Inflammatory macrophage treated with lipopolysaccharide for 4 hours (primary cell): ENCODE results near the gene LMF1.

Experiments used
- DNase-seq: peaks from one replicate; pipeline ENCODE4 v3.0.0-alpha.2; 2020

Gene LMF1

DNA sequence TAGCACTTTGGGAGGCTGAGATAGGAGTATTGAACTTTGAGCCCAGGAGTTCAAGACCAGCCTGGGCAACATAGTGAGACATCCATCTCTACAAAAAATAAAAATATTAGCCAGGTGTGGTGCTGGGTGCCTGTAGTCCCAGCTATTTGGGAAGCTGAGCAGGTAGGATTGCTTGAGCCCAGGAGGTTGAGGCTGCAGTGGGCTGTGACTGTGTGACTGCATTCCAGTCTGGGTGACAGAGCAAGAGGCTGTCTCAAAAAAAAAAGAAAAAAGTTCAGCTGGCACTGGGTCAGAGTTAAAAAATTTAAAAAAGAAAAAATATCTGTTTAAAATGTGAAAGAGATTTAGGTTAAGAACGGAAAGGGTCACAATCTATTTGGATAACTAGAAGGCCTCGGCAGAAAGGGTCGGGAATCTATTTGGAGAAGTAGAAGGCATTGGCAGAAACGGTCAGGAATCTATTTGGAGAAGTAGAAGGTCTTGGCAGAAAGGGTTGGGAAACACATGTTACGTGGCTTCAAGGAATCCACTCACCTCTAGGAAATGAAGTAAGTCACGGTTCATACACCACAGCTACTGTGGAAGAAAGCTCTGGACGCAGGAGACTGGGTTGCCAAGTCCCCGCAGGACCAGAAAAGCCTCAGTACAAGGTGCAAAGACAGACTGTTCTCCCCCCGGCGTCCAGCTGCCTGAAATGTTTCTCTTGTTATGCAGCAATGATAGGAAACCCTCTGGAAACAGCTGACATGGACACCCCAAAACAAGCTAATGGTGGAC lies 25.3 kb downstream of the LMF1 start:
- no peak for DNase-seq

- no peak for DNase-seq
Measured at GRCh38 chr16:943971-944370, 26.8 kb downstream of the LMF1 start.

GRCh38 chr16:942436-943060 lies 28.2 kb downstream of the LMF1 start:
- no peak for DNase-seq

GRCh38 chr16:939941-940340 lies 30.8 kb downstream of the LMF1 start:
- no peak for DNase-seq

DNA sequence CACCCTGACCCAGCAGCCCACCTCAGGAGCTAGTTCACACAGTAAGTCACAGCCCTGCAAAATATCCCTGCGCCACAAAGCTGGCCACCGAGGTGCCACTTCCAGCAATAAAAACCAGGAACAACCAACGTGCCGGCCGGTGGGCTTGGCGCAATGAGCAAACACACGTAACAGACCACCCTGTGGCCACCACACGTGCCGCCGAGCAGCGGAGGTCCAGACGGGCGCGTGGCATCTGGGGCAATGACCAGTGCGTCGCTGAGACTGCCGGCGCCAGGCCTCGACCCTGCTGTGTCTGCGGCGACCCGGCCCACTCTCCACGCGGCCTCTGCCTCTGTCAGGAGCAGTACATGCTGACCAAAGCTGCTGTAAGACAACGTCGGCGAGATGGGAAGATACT lies 31.5 kb downstream of the LMF1 start:
- DNase-seq, result no peak

- DNase-seq, result no peak
Measured at GRCh38 chr16:938752-939151, 32.0 kb downstream of the LMF1 start.

- no peak for DNase-seq
Measured at GRCh38 chr16:938136-938535, 32.6 kb downstream of the LMF1 start.

DNA sequence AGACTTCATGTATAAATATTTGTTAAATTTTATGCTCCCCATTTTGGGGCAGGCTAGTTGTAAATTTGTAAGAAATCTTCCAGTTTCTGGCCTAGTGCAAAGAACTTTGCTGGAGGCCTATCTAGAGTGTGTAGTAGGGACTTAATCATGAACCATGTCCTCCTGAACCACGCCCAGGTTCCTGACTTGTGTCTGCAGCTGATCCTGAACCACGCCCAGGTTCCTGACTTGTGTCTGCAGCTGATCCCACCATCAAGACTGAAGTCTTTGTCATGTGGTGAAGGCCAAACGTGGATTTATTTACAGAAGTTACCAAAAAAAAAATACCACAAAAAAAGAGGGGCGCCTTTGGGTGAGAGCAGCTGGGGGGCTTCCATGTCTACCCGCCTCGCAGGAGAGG lies 33.1 kb downstream of the LMF1 start:
- no peak for DNase-seq

GRCh38 chr16:937311-937710 lies 33.5 kb downstream of the LMF1 start:
- DNase-seq, result no peak

- DNase-seq, result no peak
Measured at GRCh38 chr16:935684-936083, 35.1 kb downstream of the LMF1 start.

- DNase-seq, result no peak
Measured at GRCh38 chr16:934178-934577, 36.6 kb downstream of the LMF1 start.

- DNase-seq, result no peak
Measured at GRCh38 chr16:933581-933980, 37.2 kb downstream of the LMF1 start.

- no peak for DNase-seq
Measured at GRCh38 chr16:932831-933330, 37.9 kb downstream of the LMF1 start.

- no peak for DNase-seq
Measured at GRCh38 chr16:931626-932500, 38.9 kb downstream of the LMF1 start.

DNA sequence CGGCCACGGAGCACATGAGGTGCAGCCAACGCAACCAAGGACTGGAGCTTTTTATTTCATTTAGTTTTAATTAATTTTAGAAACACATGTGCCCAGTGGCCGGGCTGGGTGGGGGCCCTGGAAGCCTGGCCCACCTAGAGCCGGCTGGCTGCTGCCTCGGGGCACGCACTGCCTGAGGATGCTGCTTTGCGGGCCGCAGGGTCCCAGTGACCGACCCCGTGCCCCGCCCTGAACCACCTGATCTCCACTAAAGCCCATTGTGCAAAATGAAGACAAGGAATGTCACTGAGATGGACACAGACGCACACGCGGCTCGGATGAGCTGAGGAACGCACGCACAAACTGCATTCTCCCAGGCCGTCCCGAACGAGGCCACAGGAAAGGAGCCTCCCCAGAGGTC lies 39.6 kb downstream of the LMF1 start:
- DNase-seq, result no peak

DNA sequence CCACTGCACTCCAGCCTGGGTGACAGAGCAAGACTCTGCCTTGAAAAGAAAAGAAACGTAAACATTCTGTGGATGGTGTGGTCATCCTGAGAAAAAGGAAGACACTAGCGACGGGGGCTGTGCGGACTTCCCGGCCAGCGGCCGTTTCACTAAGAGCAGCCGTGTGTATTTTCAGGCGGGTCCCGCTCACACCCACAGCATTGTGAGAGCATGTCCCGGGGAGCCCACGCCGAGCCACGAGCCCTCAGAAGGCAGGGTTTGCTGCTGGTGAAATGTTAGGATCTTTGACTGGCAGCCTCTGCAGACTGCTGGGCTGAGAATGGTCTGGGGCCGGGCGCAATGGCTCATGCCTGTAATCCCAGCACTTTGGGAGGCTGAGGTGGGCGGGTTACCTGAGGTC lies 40.3 kb downstream of the LMF1 start:
- no peak for DNase-seq

- DNase-seq, result no peak
Measured at GRCh38 chr16:930076-930475, 40.7 kb downstream of the LMF1 start.

- no peak for DNase-seq
Measured at GRCh38 chr16:929227-930073, 41.3 kb downstream of the LMF1 start.

GRCh38 chr16:928526-928925 lies 42.3 kb downstream of the LMF1 start:
- DNase-seq, result no peak

GRCh38 chr16:927931-928330 lies 42.9 kb downstream of the LMF1 start:
- DNase-seq, result no peak

GRCh38 chr16:927406-927805 lies 43.4 kb downstream of the LMF1 start:
- no peak for DNase-seq

DNA sequence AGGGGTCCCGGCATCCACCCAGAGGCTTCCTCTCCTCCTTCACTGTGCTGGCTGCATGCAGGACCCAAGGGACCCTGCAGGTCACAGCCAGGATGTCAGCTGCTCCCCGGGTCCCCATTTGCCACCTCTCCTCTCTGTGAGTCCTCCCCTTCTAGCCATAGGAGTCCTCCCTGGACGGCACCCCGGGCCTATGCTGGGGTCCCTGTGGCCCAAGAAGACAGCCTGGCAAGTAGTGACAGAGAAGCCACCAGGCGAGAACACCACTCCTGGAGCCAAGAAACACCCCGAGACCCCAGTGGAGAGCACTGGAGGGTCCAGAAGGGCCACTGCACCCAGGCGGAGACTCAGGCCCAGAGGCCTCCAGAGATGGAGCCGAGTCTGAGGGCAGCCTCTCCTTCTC lies 44.1 kb downstream of the LMF1 start:
- no peak for DNase-seq

DNA sequence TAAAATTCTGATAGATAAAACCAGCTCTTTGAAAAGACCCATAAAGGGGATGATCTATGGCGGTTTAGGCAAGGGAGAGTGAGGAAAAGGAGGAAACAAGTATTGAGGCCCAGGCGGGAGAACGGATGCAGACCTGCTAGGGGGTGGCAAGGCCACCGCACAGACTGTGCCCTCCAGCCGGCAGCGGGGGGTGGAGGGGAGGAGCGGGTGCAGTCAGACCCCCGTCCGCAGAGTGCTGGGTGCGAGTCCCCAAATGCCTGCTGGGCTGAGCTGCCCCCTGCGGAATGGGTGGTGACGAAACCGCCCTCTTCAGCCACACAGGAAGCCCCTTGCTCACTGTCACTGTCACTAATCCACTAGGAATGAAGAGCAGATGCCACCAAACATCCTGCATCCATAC lies 46.0 kb downstream of the LMF1 start:
- DNase-seq, result no peak
